ENCODE data around the gene TBC1D14. TPM values are rescaled to one million over a fixed set of nuclear protein-coding genes. Genes with fewer than 3 reads are reported as not detected.

TBC1D14 gene
- total and polyA plus RNA-seq, 4 donors: 15.1 to 60.1 (median 46.4) TPM

DNA sequence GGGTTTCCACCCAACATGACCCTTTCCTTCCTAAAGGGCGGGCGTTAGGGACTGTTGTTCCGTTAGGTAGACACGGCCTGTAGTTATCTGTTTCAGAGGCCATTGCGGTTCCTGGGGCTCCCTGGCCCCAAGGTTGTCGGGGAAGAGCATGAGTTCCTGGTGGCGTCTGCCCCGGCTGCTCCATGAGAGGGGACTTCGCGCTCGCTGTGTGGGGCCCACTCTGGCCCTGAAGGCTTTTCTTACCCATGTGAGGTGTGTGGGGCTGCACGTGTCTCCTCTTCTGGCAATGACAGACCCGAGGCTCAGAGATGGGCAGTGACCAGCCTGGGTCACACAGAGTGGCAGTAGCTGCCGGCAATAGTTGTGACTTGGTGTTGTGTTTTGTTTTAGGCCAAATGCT, 142.7 kb downstream of the TBC1D14 start:
- ATAC-seq (ENCODE audit: insufficient read depth, low FRiP score) (no peak), DNase-seq (no peak)
- Histone ChIP-seq H3K9ac (ENCODE audit: insufficient read depth in 1 of 2, low read length in 2 of 2) (no peak overlapping the region), H3K4me3 (no peak overlapping the region), H3K27me3 (ENCODE audit: control insufficient read depth in 3 of 3, insufficient read depth in 3 of 3, low read length in 2 of 3) (no peaks in the 10 kb centered on the region), H3K36me3 (ENCODE audit: control insufficient read depth in 4 of 4, insufficient read depth in 4 of 4, low read length in 4 of 4) (peaks cover 0 to 33% (median 16%) of the 10 kb centered on the region in 4 donors), H3K9me3 (ENCODE audit: control insufficient read depth in 4 of 4, insufficient read depth in 3 of 4, low read length in 3 of 4) (no peaks in the 10 kb centered on the region), H3K27ac (ENCODE audit: low read depth in 1 of 2, low read length in 1 of 2) (peak overlapping the region in 1 of 2 donors; percentile 1), H3K4me1 (ENCODE audit: control insufficient read depth in 5 of 5, insufficient read depth in 5 of 5, low read length in 5 of 5) (peaks cover 0 to 26% (median 3%) of the 10 kb centered on the region in 5 donors)
- 82 to 86% methylated on average over 14 of the region's 14 CpGs for WGBS, 2 donors
- TF ChIP-seq, protein P1, sequence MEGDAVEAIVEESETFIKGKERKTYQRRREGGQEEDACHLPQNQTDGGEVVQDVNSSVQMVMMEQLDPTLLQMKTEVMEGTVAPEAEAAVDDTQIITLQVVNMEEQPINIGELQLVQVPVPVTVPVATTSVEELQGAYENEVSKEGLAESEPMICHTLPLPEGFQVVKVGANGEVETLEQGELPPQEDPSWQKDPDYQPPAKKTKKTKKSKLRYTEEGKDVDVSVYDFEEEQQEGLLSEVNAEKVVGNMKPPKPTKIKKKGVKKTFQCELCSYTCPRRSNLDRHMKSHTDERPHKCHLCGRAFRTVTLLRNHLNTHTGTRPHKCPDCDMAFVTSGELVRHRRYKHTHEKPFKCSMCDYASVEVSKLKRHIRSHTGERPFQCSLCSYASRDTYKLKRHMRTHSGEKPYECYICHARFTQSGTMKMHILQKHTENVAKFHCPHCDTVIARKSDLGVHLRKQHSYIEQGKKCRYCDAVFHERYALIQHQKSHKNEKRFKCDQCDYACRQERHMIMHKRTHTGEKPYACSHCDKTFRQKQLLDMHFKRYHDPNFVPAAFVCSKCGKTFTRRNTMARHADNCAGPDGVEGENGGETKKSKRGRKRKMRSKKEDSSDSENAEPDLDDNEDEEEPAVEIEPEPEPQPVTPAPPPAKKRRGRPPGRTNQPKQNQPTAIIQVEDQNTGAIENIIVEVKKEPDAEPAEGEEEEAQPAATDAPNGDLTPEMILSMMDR (IDR thresholded peaks at IDR 0.05; ENCODE audit: control extremely low read depth, extremely low read depth): no peak

DNA sequence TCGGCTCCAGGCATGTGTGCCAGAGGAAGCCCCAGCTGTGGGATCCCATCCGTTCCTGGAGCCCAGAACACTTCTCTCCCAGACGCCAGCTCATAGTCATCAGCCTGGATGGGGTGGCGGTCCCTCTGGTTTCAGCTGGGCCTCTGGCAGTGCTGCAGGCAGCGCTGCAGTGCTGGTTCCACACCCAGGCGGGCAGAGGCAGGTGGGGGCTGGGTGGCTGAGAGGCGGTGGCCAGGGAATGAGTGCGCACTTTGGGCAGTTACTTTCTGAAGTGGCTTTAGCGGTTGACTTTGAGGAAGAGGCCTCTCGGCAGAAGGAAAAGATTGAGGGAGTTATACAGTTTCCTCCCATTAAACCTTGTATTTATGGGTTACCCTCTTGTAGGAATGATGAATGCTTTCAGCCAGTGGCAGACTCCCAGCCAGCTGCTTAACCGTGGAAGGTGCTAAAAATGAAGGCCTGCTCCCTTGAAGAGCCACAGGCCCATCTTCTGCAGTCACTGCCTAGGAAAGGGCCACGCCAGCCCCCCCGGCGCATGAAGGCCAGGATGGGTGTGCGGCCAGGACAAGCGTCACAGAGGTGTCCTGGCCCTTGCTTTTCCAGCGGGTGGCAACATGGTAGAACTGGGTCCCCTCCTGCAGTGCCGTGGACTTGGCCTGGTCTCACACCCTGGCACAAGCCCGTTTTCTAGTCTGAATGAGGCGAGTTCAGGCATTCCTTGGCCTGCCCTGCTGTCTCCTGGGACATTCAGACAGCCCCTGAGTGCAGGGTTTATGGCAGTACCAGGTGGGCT, 143.5 kb downstream of the TBC1D14 start:
- TF ChIP-seq, protein P1 (IDR thresholded peaks at IDR 0.05; ENCODE audit: control extremely low read depth, extremely low read depth): no peak
- no peak overlapping the region for H3K4me3 ChIP-seq
- H3K27me3 ChIP-seq (ENCODE audit: control insufficient read depth in 3 of 3, insufficient read depth in 3 of 3, low read length in 2 of 3): no peaks in the 10 kb centered on the region
- peak; percentile 87 for ATAC-seq (ENCODE audit: insufficient read depth, low FRiP score)
- H3K36me3 ChIP-seq (ENCODE audit: control insufficient read depth in 4 of 4, insufficient read depth in 4 of 4, low read length in 4 of 4): peaks cover 0 to 33% (median 16%) of the 10 kb centered on the region in 4 donors
- H3K9me3 ChIP-seq (ENCODE audit: control insufficient read depth in 4 of 4, insufficient read depth in 3 of 4, low read length in 3 of 4): no peaks in the 10 kb centered on the region
- peaks cover 0 to 23% (median 3%) of the 10 kb centered on the region in 5 donors for H3K4me1 ChIP-seq (ENCODE audit: control insufficient read depth in 5 of 5, insufficient read depth in 5 of 5, low read length in 5 of 5)
- peak overlapping the region in 1 of 2 donors; percentile 73 for H3K27ac ChIP-seq (ENCODE audit: low read depth in 1 of 2, low read length in 1 of 2)
- DNase-seq: peak in 2 of 3 donors; percentile 59 to 64
- H3K9ac ChIP-seq (ENCODE audit: insufficient read depth in 1 of 2, low read length in 2 of 2): no peak overlapping the region
- 43 to 55% methylated on average over 20 of the region's 20 CpGs for WGBS, 2 donors

DNA sequence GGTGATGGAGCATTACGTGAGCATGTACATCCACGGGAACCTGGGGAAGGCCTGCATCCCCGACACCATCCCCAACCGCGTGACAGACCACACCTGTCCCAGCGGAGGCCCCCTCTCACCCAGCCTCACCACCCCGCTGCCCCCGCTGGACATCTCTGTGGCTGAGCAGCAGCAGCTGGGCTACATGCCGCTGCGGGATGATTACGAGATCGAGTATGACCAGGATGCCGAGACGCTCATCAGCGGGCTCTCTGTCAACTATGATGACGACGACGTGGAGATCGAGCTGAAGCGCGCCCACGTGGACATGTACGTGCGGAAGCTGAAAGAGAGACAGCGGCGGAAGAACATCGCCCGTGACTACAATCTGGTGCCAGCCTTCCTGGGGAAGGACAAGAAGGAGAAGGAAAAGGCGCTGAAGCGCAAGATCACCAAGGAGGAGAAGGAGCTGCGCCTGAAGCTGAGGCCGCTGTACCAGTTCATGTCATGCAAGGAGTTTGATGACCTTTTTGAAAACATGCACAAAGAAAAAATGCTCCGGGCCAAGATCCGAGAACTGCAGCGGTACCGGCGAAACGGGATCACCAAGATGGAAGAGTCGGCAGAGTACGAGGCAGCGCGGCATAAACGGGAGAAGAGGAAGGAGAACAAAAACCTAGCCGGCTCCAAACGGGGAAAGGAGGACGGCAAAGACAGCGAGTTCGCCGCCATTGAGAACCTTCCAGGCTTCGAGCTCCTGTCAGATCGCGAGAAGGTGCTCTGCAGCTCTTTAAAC, 144.7 kb downstream of the TBC1D14 start:
- no peak overlapping the region for H3K9ac ChIP-seq (ENCODE audit: insufficient read depth in 1 of 2, low read length in 2 of 2)
- WGBS, 2 donors: 96% methylated on average over 52 of the region's 52 CpGs
- TF ChIP-seq, protein P1 (IDR thresholded peaks at IDR 0.05; ENCODE audit: control extremely low read depth, extremely low read depth): no peak
- H3K36me3 ChIP-seq (ENCODE audit: control insufficient read depth in 4 of 4, insufficient read depth in 4 of 4, low read length in 4 of 4): peaks cover 0 to 36% (median 23%) of the 10 kb centered on the region in 4 donors
- DNase-seq (no peak), ATAC-seq (ENCODE audit: insufficient read depth, low FRiP score) (no peak)
- no peak overlapping the region for H3K27ac ChIP-seq (ENCODE audit: low read depth in 1 of 2, low read length in 1 of 2)
- no peaks in the 10 kb centered on the region for H3K9me3 ChIP-seq (ENCODE audit: control insufficient read depth in 4 of 4, insufficient read depth in 3 of 4, low read length in 3 of 4)
- H3K4me1 ChIP-seq (ENCODE audit: control insufficient read depth in 5 of 5, insufficient read depth in 5 of 5, low read length in 5 of 5): peaks cover 0 to 22% (median 3%) of the 10 kb centered on the region in 5 donors
- H3K4me3 ChIP-seq: no peak overlapping the region
- no peaks in the 10 kb centered on the region for H3K27me3 ChIP-seq (ENCODE audit: control insufficient read depth in 3 of 3, insufficient read depth in 3 of 3, low read length in 2 of 3)

All from lung (tissue), 12 donors.